Mucosa of descending colon (tissue), 3 donors: Measurements from ENCODE around the gene WDR37. TPM values are rescaled to one million over a fixed set of nuclear protein-coding genes. Genes with fewer than 3 reads are reported as not detected.
A peak's percentile ranks its signal among the peaks of the same experiment; 100 is the strongest.

Experiments used
- ATAC-seq: fragments of 200-7000 bp; cut with Tn5 transposase; one replicate; pipeline ENCODE4 v1.9.1; 2020; ENCODE audit warnings: mild to moderate bottlenecking, moderate library complexity
- DNase-seq, 3 donors: peaks; one replicate each; pipeline ENCODE4 v3.0.0-alpha.2; 2020
- H3K36me3 ChIP-seq: fragments of 200-600 bp; one replicate; pipeline ENCODE4 v1.8.0; 2021; ENCODE audit warnings: low read depth, mild to moderate bottlenecking
- H3K4me1 ChIP-seq: fragments of 200-600 bp; one replicate; pipeline ENCODE4 v1.8.0; 2021; ENCODE audit warnings: low read depth, mild to moderate bottlenecking
- H3K4me3 ChIP-seq: fragments of 200-600 bp; one replicate; pipeline ENCODE4 v1.8.0; 2021; ENCODE audit warnings: mild to moderate bottlenecking
- H3K9me3 ChIP-seq: fragments of 200-600 bp; one replicate; pipeline ENCODE4 v1.8.0; 2021; ENCODE audit warnings: mild to moderate bottlenecking
- intact Hi-C, 2 donors: fragments of 100-400 bp; cut with DNase I in 1 of 2; cut with micrococcal nuclease in 1 of 2; formaldehyde crosslinking; loops; one replicate each; pipeline versions ENCODE4 v1.11.0 to v1.11.1; 2022; cut with DNase I, micrococcal nuclease
- total RNA-seq, 3 donors: library from RNA; stranded (reverse); fragmentation: NEBNext Ultra II Directional in 2 of 3; extraction: Animal tissue kit (Norgen Biotek cat#: 25700) in 2 of 3; gene quantifications; one replicate each; pipeline versions ENCODE4 v1.2.1 to v1.2.4, GENCODE V29; 2021 to 2023
- TF ChIP-seq, protein P1 (sequence below): fragments of 200-600 bp; IDR thresholded peaks from one replicate; pipeline ENCODE4 v1.8.0; 2022; ENCODE audit warnings: antibody characterized with exemption, mild to moderate bottlenecking
- donor health status: DM: no; HTN: no; CAD: no; lungs with moderate emphysema.
- donor health status: DM: no; HTN: no; CAD: no.
- donor health status: DM: no; HTN: yes; CAD: no.

Gene WDR37
- total RNA-seq, 3 donors from 2014 or later, result 18.3 to 24.1 (median 20.8) TPM

DNA sequence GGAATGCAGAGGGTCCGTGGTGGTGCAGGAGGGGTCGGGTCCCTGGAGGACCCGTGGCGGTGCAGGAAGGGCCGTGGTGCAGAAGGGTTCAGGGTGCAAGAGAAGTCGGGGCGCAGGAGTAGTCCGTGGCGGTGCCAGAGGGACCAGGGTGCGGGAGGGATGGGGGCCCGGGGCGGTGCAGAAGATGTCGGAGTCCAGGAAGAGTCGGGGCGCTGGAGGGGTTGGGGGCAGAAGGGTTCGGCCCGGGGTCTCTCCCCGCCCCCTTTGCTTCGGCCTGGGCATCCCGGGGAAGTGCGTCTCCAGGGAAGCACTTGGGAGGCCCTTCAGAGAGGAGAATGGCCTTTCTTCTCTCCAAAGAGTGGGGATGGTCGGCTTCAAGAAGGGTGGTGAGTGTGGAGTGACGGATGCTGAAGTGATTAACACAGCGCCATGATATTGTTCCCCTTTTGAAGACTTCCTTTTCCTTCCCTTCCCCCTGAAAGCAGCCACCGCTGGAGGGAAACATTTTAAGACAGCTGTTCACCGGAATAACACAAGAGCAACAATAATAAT lies 997 bp downstream of the WDR37 start:
- Histone ChIP-seq H3K4me1 (peaks cover 19% of the 10 kb centered on the region), H3K36me3 (no peaks in the 10 kb centered on the region), H3K4me3 (peak overlapping the region; percentile 76), H3K9me3 (no peaks in the 10 kb centered on the region)
- ATAC-seq (peak; percentile 27), DNase-seq (no peak)
- intact Hi-C loops, result no loop called here
- TF ChIP-seq, protein P1, sequence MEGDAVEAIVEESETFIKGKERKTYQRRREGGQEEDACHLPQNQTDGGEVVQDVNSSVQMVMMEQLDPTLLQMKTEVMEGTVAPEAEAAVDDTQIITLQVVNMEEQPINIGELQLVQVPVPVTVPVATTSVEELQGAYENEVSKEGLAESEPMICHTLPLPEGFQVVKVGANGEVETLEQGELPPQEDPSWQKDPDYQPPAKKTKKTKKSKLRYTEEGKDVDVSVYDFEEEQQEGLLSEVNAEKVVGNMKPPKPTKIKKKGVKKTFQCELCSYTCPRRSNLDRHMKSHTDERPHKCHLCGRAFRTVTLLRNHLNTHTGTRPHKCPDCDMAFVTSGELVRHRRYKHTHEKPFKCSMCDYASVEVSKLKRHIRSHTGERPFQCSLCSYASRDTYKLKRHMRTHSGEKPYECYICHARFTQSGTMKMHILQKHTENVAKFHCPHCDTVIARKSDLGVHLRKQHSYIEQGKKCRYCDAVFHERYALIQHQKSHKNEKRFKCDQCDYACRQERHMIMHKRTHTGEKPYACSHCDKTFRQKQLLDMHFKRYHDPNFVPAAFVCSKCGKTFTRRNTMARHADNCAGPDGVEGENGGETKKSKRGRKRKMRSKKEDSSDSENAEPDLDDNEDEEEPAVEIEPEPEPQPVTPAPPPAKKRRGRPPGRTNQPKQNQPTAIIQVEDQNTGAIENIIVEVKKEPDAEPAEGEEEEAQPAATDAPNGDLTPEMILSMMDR, result no peak

DNA sequence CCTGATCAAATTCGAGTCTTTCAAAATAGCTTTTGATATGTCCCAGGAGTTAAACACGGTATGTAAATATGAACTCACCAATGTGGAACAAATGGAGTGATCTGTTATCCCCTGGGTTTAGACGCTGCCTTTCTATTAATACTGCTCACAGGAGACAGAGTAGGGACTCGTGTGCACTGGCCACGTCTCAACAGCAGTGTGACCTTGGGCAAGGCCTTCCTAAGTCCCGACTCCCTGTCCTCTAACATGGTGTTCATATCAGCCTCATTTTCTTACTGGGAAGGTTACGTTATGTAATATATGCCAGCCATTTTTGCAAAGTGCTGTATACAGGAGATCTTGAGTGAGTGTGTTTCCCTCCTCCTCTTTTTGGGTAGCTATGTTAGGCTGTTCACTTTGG lies 1.8 kb downstream of the WDR37 start:
- Histone ChIP-seq H3K36me3 (no peaks in the 10 kb centered on the region), H3K9me3 (no peaks in the 10 kb centered on the region), H3K4me3 (no peak overlapping the region), H3K4me1 (peaks cover 19% of the 10 kb centered on the region)
- TF ChIP-seq, protein P1, result no peak
- intact Hi-C loops, result no loop called here
- ATAC-seq (no peak), DNase-seq (no peak)

DNA sequence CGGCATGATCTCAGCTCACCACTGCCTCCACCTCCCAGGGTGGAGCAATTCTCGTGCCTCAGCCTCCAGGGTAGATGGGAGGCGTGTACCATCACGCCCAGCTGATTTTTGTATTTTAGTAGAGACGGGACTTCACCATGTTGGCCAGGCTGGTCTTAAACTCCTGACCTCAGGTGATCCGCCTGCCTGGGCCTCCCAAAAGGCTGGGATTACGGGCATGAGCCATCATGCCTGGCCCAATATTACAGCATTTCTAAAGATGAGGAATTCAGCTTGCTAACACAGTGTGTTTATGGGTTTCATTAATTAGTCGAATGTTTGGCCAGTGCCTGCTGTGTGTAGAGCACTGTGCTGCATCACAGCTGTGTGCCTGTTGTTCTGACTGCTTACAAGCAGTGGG lies 3.7 kb downstream of the WDR37 start:
- Histone ChIP-seq H3K36me3 (no peaks in the 10 kb centered on the region), H3K4me3 (no peak overlapping the region), H3K9me3 (no peaks in the 10 kb centered on the region), H3K4me1 (peaks cover 13% of the 10 kb centered on the region)
- TF ChIP-seq, protein P1, result no peak
- intact Hi-C loops, result no loop called here
- no peak for ATAC-seq
- DNase-seq, result no peak

DNA sequence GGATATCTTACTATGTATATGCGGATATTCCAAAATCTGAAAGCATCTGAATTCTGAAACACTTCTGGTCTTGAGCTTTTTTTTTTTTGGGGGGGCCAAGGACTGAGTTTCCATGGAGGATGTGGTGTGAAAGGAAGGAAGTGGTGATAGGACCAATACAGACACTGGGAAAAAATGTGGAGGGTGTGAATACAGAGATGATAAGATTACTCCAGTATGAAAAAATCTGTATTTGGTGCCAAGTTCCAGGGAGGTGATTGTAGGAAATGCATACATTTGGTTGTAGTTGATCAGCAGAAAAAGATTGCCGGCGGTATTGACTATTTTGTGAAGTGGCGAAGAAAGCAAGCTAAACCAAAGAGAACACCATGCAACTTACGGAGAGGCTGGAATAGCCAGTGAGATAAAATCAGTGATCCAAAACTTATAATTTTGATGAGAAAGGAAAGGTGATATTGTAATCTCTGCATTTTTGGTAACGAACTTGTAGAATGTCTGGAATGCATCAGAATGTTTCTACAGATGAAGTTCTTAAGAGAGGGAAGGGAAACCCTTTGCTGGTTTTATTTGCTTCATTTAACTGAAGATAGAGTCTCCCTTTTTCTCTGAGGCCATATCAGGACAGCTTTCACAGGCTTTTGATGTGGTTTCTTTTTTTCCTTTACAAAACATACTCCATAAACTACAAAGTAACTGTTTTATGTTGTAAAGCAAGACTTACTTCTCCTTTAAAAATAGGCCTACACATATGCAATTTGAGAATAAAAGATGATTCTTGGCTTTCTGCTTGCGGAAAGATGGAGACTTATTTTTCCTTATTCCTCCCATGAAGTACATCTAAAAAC lies 6.0 kb downstream of the WDR37 start:
- intact Hi-C loops, result no loop called here
- Histone ChIP-seq H3K36me3 (no peaks in the 10 kb centered on the region), H3K4me1 (peaks cover 5% of the 10 kb centered on the region), H3K4me3 (no peak overlapping the region), H3K9me3 (no peaks in the 10 kb centered on the region)
- no peak for ATAC-seq
- TF ChIP-seq, protein P1, result no peak
- no peak for DNase-seq

DNA sequence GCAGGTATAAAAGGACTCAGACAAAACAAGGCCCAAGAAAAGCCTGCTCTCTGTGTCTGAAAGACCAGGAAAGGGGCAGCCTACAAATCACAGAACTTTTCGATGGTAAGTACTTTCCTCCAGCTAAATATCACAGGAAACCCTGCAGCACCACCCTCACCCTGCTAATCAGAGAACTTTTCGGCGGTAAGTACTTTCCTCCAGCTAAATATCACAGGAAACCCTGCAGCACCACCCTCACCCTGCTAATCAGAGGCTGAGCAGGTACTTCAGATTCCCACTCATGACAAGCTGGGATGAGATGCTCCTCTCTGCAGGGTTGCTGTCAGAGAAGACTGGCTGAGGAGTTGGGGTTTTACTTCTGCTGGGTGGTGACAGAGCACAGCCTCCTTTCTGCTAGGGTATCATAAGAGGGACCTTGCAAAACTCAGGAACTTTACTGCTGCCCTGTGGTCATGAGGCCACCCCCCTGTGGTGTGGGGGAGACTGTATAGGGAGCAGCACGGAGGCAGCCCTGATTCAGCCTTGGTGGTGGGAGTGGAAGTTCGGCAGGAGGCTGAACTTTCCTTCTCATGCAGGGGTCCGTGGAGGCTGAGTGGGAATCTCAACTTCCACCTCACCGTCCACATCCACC lies 7.2 kb downstream of the WDR37 start:
- intact Hi-C loops, result no loop called here
- peaks cover 3% of the 10 kb centered on the region for H3K4me1 ChIP-seq
- TF ChIP-seq, protein P1, result no peak
- no peaks in the 10 kb centered on the region for H3K36me3 ChIP-seq
- no peaks in the 10 kb centered on the region for H3K9me3 ChIP-seq
- DNase-seq (no peak), ATAC-seq (peak; percentile 54)
- H3K4me3 ChIP-seq, result no peak overlapping the region
